NT2/D1 (cell line): ENCODE measurements around the gene BCL6B.

Source experiments
- YY1 ChIP-seq: IDR thresholded peaks from 2 replicates; pipeline ENCODE4 v1.6.1; 2011; ENCODE audit not compliant: insufficient read length, insufficient read depth
- ZNF274 ChIP-seq: IDR thresholded peaks from 2 replicates; pipeline ENCODE4 v1.6.1; 2011; ENCODE audit warnings: mild to moderate bottlenecking, low read depth, low read length

DNA sequence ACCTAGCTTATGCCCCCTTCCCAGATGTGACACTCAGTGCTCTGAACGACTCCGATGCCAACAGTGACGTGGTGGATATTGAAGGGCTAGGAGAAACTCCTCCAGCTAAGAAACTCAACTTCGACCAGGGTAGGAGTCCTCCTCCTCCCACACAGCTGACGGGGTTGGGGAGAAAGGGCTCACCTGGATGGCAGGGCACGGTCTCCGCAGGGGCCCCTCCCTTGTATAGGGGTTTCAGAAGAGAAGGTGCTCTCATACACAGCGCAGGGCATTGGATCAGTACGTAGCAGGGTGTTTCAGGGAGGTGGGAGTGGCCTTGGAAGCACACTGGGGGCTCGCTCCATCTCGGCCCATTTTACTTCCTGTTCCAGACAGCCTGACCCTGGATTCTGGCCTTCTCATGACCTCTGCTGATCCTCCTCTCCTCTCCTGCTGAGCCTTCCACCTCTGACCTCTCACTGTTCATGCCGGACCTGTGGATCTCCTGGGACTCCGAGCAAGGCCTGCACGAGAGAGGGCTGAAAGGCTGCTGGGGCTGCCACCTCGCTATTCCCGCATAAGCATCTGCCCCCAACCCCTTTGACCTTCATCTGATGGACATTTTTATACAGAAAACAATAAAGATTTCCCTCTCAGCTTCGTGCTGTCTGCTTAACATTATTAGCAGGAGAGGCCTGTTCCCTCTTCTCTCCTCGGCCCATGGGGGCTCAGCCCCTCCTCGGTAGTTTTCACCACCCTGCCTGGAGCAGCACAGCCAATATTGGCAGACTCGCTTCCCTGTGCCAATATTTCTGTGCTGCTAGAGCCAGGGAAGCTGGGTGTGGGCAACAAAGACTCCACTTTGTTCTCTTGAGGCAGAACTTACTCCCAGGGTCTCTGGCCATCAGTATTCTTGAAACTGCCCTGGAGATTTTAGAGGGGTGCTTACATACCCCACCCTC is 5.7 kb upstream of the BCL6B start:
- TF ChIP-seq YY1 (no peak), ZNF274 (no peak)
